Stimulated activated CD8-positive, alpha-beta memory T cell treated with anti-CD3 and anti-CD28 coated beads, Interleukin-15, amount 100 ng/mL, for 24 hours (primary cell): ENCODE data around the gene ABI3BP.

Source experiments
- DNase-seq: peaks from one replicate; pipeline ENCODE4 v3.0.0-alpha.2; 2020; ENCODE audit warnings: low read depth

ABI3BP gene

GRCh38 chr3:100984308-100984707 lies 8.9 kb downstream of the ABI3BP start:
- DNase-seq, result no peak

- DNase-seq, result no peak
Measured at GRCh38 chr3:100982710-100983109, 10.5 kb downstream of the ABI3BP start.

GRCh38 chr3:100981164-100981911 lies 11.9 kb downstream of the ABI3BP start:
- DNase-seq, result no peak

- no peak for DNase-seq
Measured at GRCh38 chr3:100978011-100978659, 15.1 kb downstream of the ABI3BP start.

- DNase-seq, result no peak
Measured at GRCh38 chr3:100976611-100977010, 16.6 kb downstream of the ABI3BP start.

GRCh38 chr3:100975714-100976113 lies 17.5 kb downstream of the ABI3BP start:
- DNase-seq, result no peak

GRCh38 chr3:100973594-100973993 lies 19.6 kb downstream of the ABI3BP start:
- DNase-seq, result no peak

- DNase-seq, result no peak
Measured at GRCh38 chr3:100972867-100973266, 20.4 kb downstream of the ABI3BP start.

GRCh38 chr3:100972301-100972844 lies 20.8 kb downstream of the ABI3BP start:
- DNase-seq, result no peak

GRCh38 chr3:100971798-100972197 lies 21.4 kb downstream of the ABI3BP start:
- no peak for DNase-seq

GRCh38 chr3:100970477-100970990 lies 22.7 kb downstream of the ABI3BP start:
- DNase-seq, result no peak

GRCh38 chr3:100968932-100969906 lies 24.0 kb downstream of the ABI3BP start:
- DNase-seq, result no peak

- no peak for DNase-seq
Measured at GRCh38 chr3:100966807-100967206, 26.4 kb downstream of the ABI3BP start.

GRCh38 chr3:100966049-100966491 lies 27.2 kb downstream of the ABI3BP start:
- DNase-seq, result no peak

- no peak for DNase-seq
Measured at GRCh38 chr3:100963041-100963440, 30.2 kb downstream of the ABI3BP start.

- no peak for DNase-seq
Measured at GRCh38 chr3:100957261-100957986, 35.8 kb downstream of the ABI3BP start.

GRCh38 chr3:100956276-100956675 lies 36.9 kb downstream of the ABI3BP start:
- no peak for DNase-seq

GRCh38 chr3:100954990-100955389 lies 38.2 kb downstream of the ABI3BP start:
- no peak for DNase-seq

- no peak for DNase-seq
Measured at GRCh38 chr3:100954199-100954935, 38.9 kb downstream of the ABI3BP start.

- no peak for DNase-seq
Measured at GRCh38 chr3:100953103-100953502, 40.1 kb downstream of the ABI3BP start.

- DNase-seq, result no peak
Measured at GRCh38 chr3:100947119-100947518, 46.1 kb downstream of the ABI3BP start.
